HuH-7 (cell line): ENCODE results near the gene LRRC57.
"Not testable (repeated sequence)": the region's sequence is repeated elsewhere in the genome, so short reads cannot be mapped to it uniquely, and the experiment has no call there.

ENCODE experiments used
- DNase-seq: peaks from one replicate; pipeline ENCODE4 v3.0.0; 2011; ENCODE audit warnings: low spot score

The LRRC57 gene

DNA sequence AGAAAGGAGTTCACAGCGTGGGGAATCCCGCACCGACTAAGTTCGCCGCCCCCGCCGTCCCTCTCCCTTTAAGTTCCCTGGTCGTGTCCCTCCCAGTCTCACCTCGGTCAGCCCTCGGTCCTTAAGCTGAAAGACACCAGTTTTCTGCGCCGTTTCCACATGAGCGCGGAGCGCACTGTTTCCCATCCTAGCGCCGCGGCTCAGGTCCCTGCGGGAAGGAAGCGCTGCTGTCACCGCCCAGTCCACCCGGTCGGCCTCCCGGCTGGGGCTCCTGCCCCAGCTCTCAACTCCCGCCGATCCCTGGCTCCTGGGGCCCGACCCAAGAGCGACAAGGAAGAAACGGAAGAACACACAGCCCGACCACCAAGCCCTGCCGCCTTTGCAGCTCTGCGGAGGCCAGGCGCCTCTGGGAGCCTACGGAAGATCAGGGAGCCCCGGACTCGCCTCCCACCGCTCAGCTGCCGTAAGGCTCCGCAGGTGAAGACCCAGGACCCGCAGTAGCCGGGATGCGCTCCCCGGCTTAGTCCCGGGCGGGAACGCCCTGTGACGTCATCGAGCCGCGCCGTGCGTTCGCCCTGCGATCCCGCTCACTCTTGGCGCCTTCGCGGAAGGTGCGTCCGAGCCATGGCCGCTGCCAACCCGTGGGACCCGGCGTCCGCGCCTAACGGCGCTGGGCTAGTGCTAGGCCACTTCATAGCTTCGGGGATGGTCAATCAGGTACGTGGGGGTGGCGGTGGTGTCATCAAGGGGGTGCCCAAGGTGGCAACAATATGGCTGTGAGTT lies at the start of gene LRRC57, which contains the start of gene HAUS2:
Gene LRRC57, minus strand, starts transcription at position 545 of the 783 bp plus-strand sequence. Its CDS starts 359 bp downstream, at position 186.
Gene HAUS2, plus strand, starts transcription at position 590 of the 783 bp plus-strand sequence. Its CDS starts 35 bp downstream, at position 625.
- DNase-seq: peak; percentile 84

DNA sequence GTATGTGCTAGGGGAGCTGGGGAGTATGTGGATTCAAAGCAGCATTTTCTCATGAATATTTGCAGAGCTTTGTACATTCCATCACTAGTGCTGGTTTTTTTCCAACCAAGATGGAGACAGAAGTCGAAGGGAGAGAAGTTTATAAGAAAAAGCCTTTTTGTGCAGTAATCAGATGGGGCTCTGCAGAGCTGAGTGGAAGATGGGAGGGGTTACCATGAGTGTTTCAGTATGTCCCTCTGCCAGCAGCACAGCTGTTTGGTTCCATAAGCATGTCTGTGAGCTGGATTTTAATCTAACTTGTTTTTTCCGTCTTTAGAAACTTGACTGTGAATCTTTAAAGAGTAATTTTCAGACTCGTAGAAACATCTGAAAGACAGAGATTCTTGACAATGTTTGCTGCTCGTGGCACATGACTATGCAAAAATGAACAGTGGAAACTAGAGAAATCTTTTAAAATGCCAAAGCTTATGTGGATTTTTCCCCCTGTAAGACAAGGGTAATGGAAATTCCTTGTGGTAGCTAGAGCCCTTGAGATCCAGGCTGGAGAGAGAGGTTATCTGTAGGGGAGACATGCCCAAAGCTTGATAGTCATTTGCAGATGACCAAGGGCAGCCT lies 47.1 kb upstream of the LRRC57 start:
- no peak for DNase-seq

DNA sequence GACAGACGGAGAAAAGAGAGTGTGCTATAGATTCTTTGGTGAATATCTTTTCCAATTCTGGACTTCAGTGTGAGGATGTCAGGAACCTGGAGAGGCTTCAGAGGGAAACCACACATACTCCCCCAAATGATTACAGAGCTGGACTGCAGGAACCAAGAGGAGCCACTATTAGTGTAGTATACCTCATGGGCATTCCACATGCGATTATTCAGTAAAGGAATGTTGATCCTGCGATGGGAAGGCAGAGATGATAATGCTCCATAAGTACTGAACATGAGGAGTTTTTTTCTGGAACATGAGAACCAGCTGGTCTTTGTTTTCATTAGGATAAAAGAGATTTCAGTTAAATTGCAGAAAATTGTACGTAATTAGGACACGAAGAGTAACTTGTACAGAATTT lies 45.5 kb upstream of the LRRC57 start:
- DNase-seq: no peak

DNA sequence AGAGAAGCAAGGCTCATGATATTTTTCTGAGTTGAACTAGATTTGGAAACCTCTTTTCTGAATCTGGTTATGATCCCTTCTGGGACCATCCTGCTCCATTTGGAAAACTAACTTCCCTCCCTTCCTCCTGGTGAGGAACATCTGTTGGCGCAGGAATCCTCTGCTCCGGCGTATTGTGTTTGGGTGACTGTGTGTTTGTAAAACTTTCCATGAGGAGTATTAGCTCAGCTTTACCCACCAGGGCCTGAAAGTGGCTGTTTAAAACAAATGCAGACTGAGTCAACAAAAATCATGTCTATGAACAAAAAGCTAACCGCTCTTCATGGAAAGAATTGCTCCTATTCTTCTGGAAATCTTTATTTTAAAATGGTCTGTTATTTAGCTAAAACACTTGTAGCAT lies 44.5 kb upstream of the LRRC57 start:
- DNase-seq: no peak

DNA sequence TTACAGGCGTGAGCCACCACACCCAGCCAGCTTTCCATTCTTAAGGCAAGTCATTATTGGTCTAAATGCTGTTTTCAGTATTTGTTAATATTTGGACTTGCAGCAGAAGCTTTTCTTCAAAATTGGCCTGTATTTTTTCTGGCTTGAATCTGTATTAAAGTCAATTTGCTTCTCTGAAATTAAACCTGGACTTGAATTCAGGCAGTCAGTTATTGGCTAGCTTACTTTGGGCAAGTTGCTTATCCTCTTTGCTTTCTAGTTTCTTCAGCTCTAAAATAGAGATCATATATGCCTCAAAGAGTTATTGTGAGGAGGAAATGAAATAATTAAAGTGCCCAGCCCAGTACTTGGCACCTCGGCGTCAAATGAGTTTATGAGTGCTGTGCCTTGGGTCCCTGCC lies 44.1 kb upstream of the LRRC57 start:
- no peak for DNase-seq

DNA sequence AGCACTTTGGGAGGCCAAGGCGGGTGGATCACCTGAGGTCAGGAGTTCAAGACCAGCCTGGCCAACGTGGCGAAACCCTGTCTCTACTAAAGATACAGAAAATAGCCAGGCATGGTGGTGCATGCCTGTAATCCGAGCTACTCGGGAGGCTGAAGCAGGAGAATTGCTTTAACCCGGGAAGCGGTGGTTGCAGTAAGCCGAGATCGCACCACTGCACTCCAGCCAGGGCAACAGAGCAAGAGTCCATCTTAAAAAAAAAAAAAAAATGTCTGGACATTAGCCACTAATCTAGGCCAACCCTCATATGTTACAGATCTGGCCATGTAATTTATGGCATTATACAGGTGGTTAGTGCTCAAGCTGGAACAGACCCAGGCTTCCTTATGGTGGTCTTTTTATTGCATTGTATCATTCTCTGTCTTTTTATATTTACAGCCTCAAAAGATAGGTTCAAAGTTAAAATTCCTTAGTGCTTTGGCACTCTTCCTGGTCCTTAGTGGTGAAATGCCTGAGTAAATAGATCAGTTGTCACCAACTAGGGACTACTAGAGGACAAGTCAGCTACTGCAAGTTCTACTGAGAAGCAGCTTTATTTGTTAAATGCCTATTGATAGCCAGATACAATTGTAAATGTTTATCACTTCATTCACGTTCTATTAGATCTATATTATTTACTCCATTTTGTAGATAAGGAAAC lies 42.8 kb upstream of the LRRC57 start:
- DNase-seq: peak; percentile 69

DNA sequence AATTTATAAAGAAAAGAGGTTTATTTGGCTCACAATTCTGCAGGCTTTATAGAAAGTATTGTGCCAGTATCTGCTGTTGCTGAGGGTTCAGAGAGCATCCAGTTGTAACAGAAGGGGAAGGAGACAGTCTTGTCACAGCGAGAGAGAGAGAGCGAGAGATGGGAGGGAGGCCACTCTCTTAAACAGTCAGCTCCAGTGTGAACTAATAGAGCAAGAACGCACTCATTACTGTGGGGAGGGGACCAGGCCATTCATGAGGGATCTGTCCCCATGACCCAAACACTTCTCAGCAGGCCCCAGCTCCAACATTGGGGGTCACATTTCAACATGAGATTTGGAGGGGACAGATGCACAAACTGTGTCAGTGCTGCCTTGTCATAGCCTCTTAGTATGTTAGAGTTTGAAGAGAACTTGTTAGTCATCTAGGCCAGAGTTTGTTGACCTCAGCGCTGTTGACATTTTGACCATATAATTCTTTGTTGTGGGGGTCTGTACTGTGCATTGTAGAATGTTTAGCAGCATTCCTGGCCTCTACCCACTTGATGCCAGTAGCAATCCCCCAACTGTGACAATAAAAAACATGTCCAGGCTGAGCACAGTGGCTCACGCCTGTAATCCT lies 42.1 kb upstream of the LRRC57 start:
- no peak for DNase-seq

DNA sequence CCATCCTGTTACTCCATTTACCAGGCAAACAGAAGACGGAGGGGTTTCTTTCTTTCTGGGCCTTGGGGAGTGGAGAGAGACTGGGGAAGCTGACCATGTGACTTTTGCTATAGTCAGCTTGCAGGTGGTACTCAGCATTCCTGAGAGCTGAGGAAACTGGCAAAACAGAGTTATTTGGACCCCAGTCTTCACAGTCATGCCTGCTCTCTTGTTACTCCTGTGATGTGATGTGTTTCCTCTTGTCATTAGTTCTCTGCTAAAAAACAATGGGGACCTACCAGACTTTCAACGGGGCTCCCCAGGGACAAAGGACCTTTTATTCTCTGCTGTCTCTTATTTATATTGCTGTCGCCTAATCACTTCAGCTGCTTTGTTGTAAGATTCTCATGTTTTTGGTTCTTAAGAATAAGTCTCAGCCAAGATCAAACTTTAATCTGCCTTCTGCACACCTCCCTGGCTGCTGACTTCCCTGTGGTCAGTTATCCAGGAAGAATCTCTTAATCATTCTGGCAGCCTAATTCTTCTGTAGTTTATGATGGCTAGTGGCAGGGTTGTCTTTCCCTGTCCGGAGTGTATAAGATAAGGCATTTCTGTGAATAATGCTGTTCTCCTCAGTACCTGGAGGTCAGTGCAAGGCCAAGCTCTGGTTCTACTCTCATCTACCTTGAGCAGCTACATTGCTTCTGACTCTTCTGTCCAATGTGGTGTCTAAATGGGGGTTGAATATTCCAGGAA lies 35.6 kb upstream of the LRRC57 start:
- DNase-seq: no peak

DNA sequence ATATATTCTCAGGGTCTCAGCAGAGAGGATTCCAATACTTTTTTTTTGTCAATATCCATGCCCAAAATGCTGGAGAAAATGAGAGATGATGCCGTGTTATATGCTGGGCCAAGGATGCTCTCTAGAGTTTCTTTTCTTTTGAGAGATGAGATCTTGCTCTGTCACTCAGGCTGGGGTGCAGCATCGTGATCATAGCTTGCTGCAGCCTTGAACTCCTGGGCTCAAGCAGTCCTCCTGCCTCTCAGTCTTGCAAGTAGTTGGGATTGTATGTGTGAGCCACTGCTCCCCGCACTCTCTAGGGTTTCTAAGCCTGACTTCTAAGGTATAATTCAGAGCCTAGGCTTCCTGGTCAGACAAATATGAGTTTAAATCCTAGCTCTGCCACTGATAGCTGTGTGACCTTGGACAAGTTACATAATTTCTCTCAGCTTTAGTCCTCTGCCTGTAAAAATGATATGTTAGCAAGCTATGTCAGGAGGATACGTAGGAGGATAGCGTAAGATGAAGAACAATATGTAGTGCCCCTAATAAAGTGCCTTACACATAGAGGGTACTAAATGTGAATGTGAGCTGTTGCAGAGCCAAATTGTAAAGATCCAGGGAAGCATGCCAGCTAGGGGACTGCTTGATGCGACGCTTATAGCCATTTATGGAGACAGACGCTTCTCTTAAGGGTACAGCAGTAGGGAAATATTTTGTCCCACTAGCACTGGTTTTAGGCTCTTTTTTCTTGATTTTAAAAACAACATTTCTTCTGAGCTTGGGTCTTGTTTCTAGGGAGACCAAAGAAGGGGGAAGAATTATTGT lies 34.2 kb upstream of the LRRC57 start:
- no peak for DNase-seq

DNA sequence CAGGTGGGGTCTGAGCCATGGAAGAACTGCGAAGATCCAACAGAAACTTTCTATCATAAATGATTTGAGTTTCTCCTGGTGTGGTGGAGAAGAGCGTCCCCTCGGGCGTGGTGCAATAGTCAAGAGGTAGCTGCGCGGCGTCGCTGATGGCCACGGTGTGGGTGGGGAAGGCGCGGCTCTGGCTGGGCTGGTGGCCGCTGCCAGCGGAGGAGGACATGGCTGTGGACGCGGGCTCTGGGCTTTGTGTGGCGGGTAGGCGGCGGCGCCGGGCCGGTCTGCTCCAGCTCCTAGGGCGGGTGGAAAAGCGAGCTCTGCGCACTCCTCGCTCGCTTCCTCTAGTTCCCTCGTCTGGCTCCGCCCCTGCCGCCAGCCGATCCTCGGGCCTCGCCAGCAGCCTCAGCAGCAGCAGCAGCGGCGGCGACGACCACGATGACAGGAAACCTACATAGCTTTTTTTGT lies 32.7 kb upstream of the LRRC57 start:
- peak; percentile 71 for DNase-seq

DNA sequence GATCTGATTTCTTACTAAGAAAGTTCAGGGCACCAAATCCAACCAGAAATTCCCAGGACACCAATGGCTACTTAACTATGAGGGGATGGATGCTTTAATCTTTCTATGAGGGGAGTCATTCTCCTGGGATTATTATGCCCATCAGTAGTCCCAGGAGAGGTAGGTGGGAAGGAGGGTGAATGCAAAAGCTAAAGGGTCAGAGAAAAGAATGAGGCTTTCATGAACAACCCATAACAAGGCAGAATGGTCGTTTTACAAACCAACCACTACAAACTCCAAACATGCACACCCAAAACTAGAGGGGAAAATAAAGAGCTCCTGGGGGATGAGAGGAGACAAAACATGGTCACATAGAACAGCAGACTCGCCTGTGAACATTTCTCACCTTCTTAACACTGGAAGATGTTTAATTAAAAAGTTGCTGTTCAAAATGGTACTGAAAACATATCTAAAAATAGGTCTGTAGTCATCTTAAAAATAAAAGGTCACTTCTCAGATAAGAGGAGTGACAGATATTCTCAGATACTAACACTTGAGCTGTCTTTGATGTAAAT lies 30.5 kb upstream of the LRRC57 start:
- no peak for DNase-seq

DNA sequence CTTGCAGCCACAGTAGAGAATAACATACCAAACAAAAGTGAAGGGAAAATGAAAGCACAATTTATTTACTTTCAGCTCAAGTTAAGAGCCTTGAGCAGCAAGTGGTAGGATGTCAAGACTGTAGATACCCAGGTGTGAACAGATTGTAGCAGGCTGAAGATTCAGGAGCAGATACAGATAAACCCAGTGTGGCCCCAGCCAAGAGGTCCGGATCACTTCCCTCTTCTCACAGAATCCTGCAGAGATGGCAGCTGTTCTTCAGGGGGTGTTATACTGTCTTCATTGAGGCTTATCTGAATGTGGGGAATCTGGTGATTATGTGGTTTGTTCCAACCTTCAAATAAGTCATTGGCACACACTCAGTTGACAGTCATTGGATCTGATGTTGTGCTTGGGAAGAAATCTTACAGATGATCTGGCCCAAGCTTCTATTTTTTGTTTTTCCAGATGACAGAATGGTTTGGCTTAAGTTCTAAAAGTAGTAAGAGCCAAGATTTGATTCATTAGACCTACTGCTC lies 29.0 kb upstream of the LRRC57 start:
- no peak for DNase-seq

DNA sequence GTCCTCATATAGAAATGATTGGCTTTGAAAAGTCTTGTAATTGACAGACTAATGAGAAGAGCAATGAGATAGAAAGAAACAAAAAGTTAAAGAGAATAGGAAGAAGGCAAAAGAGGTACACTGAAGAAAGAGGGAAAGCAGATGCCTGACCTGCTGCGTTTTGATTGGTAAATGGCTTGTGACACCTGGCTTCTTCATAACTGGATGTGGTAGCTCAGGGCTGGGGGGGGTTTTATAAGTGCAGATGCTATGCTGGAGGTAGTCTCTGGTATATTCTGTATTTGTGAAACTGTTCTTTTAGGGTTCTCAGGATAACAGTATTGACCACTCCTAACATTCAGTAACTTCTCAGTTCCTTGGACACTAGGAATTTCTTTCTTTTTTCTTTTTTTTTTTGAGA lies 28.2 kb upstream of the LRRC57 start:
- no peak for DNase-seq

DNA sequence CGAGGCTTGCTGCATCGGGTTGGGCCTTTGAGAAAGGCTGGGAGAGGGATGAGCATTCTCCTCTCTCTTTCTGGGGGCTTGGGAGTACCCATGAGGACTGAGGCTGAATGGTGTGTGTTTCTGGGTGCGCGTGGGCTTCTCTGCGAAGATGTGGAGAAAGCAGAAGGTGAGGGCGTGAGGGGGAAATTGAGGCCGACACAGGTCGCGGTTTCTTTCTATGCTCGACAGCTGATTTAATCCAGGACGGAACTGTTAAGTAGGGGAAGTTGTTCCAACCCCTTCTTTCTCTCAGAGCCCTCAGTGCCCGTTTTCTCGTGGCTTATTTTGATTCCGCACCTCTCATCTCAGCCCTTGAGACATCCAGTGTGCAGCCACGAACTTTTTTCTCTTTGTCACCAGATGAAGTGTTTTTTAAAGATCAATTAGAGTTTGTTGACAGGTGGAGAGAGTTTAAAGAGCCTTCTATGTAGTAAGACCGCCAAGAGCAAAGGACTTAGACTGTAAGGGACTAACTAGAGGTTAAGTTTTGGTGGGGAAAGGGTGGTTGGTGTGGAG lies 27.5 kb upstream of the LRRC57 start:
- no peak for DNase-seq

DNA sequence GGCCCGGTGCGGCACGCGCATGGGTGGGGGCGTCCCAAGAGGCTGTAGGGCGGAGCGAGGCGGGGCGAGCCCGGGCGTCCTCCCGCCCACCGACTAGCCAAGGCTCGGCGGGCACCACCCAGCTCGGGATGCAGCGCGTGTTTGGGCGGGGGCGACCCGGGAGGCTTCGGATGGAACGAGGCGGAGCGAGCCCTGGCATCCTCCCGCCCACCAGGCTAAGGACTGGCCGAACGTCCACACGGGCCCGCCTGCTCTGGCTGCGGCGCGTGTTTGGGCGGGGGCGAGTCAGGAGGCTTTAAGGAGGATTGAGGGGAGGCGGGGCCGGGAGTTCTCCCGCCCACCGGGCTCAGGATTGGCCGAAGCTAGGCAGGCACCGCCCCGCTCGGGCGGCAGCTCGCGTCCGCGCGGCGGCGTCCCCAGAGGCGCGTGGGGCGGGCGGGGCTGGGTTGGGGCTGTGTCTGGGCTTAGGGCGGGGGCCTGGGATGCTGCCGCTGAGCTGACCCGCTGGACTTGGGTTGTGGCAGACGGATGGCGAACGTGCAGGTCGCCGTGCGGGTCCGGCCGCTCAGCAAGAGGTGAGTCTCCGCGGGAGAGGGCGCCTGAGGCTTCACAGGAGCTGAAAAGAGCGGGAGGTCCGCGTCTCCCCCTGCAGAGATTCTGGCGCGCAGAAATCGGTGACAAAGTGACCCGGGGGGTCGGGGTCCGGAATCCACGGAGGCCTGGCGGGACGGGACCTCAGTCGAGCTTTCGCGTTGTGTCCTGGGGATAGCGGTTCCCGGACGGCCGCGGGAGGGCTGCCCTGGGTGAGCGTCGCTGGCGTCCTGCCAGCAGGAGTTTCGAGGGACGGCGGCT lies 26.8 kb upstream of the LRRC57 start, which contains the start of gene STARD9:
Gene STARD9, plus strand, starts transcription at position 419 of the 852 bp plus-strand sequence. Its CDS starts 110 bp downstream, at position 529.
- peak; percentile 93 for DNase-seq

DNA sequence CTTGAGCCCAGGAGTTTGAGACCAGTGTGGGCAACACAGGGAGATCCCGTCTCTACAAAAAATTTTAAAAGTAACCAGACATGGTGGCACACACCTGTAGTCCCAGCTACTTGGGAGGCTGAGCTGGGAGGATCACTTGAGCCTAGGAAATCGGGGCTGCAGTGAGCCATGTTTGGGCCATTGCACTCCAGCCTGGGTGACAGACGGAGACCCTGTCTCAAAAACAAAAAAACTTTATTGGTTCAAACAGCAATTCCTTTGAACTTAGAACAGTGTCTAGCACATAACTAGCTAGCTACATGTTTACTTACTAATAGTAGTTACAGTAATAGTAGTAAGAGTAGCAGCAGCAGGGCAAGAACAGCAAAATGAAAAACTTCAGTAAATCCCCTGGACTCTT lies 10.1 kb upstream of the LRRC57 start:
- DNase-seq: no peak

DNA sequence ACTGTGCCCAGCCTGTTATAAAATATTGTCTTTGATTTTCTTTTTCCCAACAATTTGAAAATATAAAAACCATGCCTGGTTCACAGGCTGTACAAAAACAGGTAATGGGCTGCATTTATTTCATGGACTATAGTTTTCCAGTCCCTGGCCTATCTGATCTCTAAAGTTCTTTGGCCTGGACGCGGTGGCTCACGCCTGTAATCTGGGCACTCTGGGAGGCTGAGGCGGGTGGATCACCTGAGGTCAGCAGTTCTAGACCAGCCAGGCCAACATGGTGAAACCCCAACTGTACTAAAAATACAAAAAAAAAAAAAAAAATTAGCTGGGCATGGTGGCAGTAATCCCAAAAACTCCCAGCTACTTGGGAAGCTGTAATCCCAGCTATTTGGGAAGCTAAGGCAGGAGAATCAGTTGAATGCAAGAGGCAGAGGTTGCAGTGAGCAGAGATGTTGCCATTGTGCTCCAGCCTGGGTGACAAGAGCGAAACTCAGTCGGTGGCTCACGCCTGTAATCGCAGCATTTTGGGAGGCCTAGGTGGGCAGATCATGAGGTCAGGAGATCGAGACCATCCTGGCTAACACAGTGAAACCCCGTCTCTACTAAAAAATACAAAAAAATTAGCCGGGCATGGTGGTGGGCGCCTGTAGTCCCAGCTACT lies 8.1 kb upstream of the LRRC57 start:
- not testable (repeated sequence) for DNase-seq

DNA sequence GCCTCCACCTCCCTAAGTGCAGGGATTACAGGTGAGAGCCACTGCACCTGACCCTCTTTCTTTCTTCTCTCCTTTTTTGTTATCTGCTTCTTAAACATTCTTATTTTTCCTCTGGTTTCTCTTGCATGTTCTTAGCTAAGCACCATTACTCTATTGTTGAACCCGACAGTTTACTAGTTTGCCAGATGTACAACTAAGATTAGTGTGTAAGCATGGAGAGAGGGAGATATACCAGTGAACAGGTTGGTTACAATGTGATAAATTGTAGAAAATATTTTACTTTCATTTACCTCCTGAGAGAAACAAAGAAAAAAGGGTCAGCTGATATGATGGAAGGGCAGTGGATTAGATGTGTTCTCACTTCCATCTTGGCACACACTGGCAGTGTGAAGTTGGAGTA lies 5.0 kb upstream of the LRRC57 start:
- DNase-seq: no peak
